MM.1S (cell line): Measurements from ENCODE around the gene EGFL8.

Experiments
- DNase-seq: peaks from one replicate; pipeline ENCODE4 v3.0.0-alpha.2; 2015
- H2AFZ ChIP-seq: fragments of 300-600 bp; sonication (generic); 2 replicates; pipeline ENCODE4 v1.6.0; 2016; ENCODE audit warnings: antibody characterized with exemption, low read length
- H3F3A ChIP-seq: fragments of 300-600 bp; sonication (generic); 2 replicates; pipeline ENCODE4 v1.6.1; 2016; ENCODE audit warnings: mild to moderate bottlenecking, antibody characterized with exemption, low read length, moderate library complexity, mixed read lengths; ENCODE audit not compliant: insufficient read depth
- H3K27ac ChIP-seq: fragments of 300-600 bp; sonication (generic); 2 replicates; pipeline ENCODE4 v1.5.1; 2016; ENCODE audit warnings: mild to moderate bottlenecking, low read length
- H3K27me3 ChIP-seq: fragments of 300-600 bp; sonication (generic); replicated peaks from 2 replicates; pipeline ENCODE4 v1.6.0; 2016; ENCODE audit warnings: low read length; ENCODE audit not compliant: insufficient read depth
- H3K36me3 ChIP-seq: fragments of 300-600 bp; sonication (generic); replicated peaks from 2 replicates; pipeline ENCODE4 v1.6.1; 2016; ENCODE audit warnings: mild to moderate bottlenecking, low read length, mixed read lengths; ENCODE audit not compliant: insufficient read depth
- H3K4me1 ChIP-seq: fragments of 300-600 bp; sonication (generic); 2 replicates; pipeline ENCODE4 v1.6.1; 2016; ENCODE audit warnings: low read length, mixed read lengths
- H3K4me2 ChIP-seq: fragments of 300-600 bp; sonication (generic); 2 replicates; pipeline ENCODE4 v1.6.0; 2016; ENCODE audit warnings: low read depth, low read length
- H3K4me3 ChIP-seq: fragments of 300-600 bp; sonication (generic); 2 replicates; pipeline ENCODE4 v1.5.1; 2016; ENCODE audit warnings: low read length, mixed read lengths
- H3K79me2 ChIP-seq: fragments of 300-600 bp; sonication (generic); 2 replicates; pipeline ENCODE4 v1.6.1; 2016; ENCODE audit warnings: mixed run types, low read length, mixed read lengths
- H3K9ac ChIP-seq: fragments of 300-600 bp; sonication (generic); 2 replicates; pipeline ENCODE4 v1.6.1; 2016; ENCODE audit warnings: low read length, mixed read lengths
- H3K9me2 ChIP-seq: fragments of 300-600 bp; sonication (generic); replicated peaks from 2 replicates; pipeline ENCODE4 v1.6.1; 2016; ENCODE audit warnings: mild to moderate bottlenecking, low read length, mixed read lengths; ENCODE audit not compliant: insufficient read depth
- H3K9me3 ChIP-seq: fragments of 300-600 bp; sonication (generic); replicated peaks from 2 replicates; pipeline ENCODE4 v1.6.1; 2016; ENCODE audit warnings: mild to moderate bottlenecking, low read length, mixed read lengths; ENCODE audit not compliant: insufficient read depth
- H4K20me1 ChIP-seq: fragments of 300-600 bp; sonication (generic); 2 replicates; pipeline ENCODE4 v1.6.1; 2016; ENCODE audit warnings: mild to moderate bottlenecking, low read length, moderate library complexity, mixed read lengths; ENCODE audit not compliant: insufficient read depth
- EZH2 ChIP-seq: fragments of 300-600 bp; sonication (generic); optimal IDR thresholded peaks from 2 replicates; pipeline ENCODE3; 2017; ENCODE audit warnings: low read depth, mild to moderate bottlenecking, antibody characterized with exemption, low read length, mixed read lengths
- EZH2phosphoT487 ChIP-seq: fragments of 300-600 bp; sonication (generic); IDR thresholded peaks from 2 replicates; pipeline ENCODE4 v1.6.1; 2018; ENCODE audit warnings: antibody characterized with exemption, low read length
- TF ChIP-seq, protein P1 (sequence below): fragments of 300-600 bp; sonication (generic); IDR thresholded peaks from 2 replicates; pipeline ENCODE4 v1.5.1; 2016; ENCODE audit warnings: antibody characterized with exemption, low read length, mixed read lengths

The EGFL8 gene

DNA sequence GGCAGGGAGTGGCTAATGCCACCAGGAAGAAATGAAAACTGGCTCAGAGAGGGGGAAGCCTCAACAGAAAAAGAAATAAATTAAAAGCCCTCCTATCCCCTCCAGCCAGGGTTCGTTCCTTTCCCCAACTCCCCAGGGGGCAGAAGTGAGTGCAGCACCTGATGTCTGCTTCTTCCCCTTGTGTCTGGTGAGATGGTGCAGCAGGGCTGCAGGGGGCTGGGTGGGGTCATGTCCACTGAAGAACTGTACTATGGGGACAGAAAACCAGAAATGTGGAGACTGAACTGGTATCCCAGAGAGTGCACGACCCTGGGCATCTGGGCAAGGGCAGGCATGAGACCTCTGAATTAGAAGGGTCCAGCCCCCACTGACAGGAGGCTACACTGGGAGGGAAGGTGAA lies 4.0 kb downstream of the EGFL8 start:
- Histone ChIP-seq H3K9me3 (no peaks in the 10 kb centered on the region), H3K9me2 (no peaks in the 10 kb centered on the region), H4K20me1 (no peaks in the 10 kb centered on the region), H3K27ac (no peak overlapping the region), H3K9ac (no peak overlapping the region), H3K27me3 (no peaks in the 10 kb centered on the region), H3K4me3 (no peak overlapping the region), H3K4me2 (no peak overlapping the region), H2AFZ (no peak overlapping the region), H3K79me2 (no peaks in the 10 kb centered on the region), H3K4me1 (no peaks in the 10 kb centered on the region), H3K36me3 (no peaks in the 10 kb centered on the region), H3F3A (no peaks in the 10 kb centered on the region)
- no peak for TF ChIP-seq EZH2
- no peak for DNase-seq

DNA sequence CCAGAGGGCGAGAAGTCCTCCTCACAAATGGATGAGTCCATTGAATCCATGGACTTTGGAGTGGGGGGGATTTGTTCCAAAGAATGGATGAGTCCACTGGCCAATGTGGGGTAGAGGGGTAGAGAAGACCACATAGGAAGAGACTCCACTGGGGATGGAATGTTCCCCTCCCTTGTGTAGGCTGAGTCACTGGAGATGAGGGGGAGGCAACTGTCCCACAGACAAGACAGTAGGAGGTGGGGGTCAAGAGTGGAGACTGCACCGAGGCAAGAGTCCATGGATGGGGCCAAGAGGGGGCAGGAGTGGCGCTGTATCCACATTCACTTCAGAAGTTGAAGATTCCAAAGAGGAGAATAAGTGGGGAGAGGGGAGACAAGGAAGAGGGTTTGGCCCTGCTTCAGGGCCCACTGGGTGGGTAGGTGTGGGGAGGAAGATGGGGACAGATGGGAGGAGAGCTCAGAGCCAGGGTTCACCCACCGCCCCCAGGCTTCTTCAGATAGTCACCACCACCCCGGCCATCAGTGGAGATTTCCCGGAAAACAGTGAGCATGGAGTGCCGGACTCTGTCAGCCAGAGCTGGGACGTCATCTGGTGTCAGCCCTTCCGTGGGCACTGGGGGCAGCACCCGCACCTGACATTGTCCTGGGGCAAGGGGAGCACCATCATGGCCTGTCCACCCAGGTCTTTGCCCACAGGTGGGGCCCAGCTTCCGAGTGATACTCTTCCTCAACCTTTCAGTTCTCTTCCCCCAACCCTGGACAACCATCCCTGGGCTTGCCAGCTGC lies 4.6 kb downstream of the EGFL8 start:
- Histone ChIP-seq H3F3A (no peaks in the 10 kb centered on the region), H4K20me1 (no peaks in the 10 kb centered on the region), H3K9ac (no peak overlapping the region), H3K4me2 (no peak overlapping the region), H3K27ac (no peak overlapping the region), H3K4me3 (no peak overlapping the region), H3K4me1 (no peaks in the 10 kb centered on the region), H3K36me3 (no peaks in the 10 kb centered on the region), H3K79me2 (no peaks in the 10 kb centered on the region), H3K9me2 (no peaks in the 10 kb centered on the region), H3K9me3 (no peaks in the 10 kb centered on the region), H3K27me3 (no peaks in the 10 kb centered on the region), H2AFZ (no peak overlapping the region)
- TF ChIP-seq EZH2 (no peak), EZH2phosphoT487 (no peak)
- TF ChIP-seq, protein P1, sequence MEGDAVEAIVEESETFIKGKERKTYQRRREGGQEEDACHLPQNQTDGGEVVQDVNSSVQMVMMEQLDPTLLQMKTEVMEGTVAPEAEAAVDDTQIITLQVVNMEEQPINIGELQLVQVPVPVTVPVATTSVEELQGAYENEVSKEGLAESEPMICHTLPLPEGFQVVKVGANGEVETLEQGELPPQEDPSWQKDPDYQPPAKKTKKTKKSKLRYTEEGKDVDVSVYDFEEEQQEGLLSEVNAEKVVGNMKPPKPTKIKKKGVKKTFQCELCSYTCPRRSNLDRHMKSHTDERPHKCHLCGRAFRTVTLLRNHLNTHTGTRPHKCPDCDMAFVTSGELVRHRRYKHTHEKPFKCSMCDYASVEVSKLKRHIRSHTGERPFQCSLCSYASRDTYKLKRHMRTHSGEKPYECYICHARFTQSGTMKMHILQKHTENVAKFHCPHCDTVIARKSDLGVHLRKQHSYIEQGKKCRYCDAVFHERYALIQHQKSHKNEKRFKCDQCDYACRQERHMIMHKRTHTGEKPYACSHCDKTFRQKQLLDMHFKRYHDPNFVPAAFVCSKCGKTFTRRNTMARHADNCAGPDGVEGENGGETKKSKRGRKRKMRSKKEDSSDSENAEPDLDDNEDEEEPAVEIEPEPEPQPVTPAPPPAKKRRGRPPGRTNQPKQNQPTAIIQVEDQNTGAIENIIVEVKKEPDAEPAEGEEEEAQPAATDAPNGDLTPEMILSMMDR, result no peak
- DNase-seq, result no peak

DNA sequence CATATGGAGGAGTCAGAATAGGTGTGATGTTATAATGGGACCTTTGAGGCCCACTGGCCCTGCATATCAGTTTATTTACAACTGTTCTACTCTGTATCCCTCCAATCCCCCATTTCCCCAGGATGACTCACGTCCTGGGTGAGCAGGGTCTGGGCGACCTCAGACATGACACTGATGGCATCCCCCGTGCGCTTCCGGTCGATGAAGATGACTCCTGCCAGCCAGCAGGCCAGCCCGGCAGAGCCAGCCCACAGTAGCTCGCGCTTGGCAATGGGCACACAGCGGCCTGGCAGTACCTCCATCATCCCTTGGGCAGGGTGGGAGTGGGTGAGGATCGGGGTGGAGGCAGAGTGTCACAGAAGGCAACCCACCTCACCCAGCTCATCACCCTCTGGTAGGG lies 5.9 kb downstream of the EGFL8 start:
- H3K27ac ChIP-seq, result no peak overlapping the region
- no peak overlapping the region for H2AFZ ChIP-seq
- H3F3A ChIP-seq, result no peaks in the 10 kb centered on the region
- no peak overlapping the region for H3K4me3 ChIP-seq
- TF ChIP-seq EZH2, result no peak
- TF ChIP-seq, protein P1, result no peak
- TF ChIP-seq EZH2phosphoT487, result no peak
- no peaks in the 10 kb centered on the region for H3K9me2 ChIP-seq
- no peaks in the 10 kb centered on the region for H3K9me3 ChIP-seq
- H3K79me2 ChIP-seq, result peaks cover 4% of the 10 kb centered on the region; the same call in 1 of the 2 replicates
- H3K4me1 ChIP-seq, result peaks cover 4% of the 10 kb centered on the region; the same call in 1 of the 2 replicates
- no peak for DNase-seq
- H3K9ac ChIP-seq, result no peak overlapping the region
- no peaks in the 10 kb centered on the region for H4K20me1 ChIP-seq
- no peaks in the 10 kb centered on the region for H3K36me3 ChIP-seq
- H3K27me3 ChIP-seq, result no peaks in the 10 kb centered on the region
- H3K4me2 ChIP-seq, result no peak overlapping the region

DNA sequence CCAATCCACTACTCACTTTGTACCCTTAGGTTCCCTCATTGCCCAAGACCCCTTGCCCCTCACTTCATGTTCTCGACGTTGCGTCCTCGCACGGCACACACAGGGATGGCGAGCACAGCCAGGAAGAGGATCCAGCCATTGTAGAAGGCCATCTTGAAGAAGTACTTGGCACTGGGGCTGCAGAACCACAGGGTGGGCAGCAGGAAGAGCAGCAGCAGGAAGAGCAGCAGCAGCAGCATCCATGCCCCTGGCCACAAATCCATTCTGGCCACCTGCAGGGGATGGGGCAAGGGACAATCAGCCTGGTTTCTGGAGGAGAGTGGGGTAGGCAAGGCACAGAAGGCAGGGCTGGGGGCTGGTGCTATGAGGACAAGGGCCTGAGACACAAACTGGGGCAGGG lies 6.8 kb downstream of the EGFL8 start:
- Histone ChIP-seq H3K9me3 (no peaks in the 10 kb centered on the region), H3K9ac (no peak overlapping the region), H2AFZ (no peak overlapping the region), H3K4me1 (peaks cover 7% of the 10 kb centered on the region; the same call in 1 of the 2 replicates), H4K20me1 (no peaks in the 10 kb centered on the region), H3K79me2 (peaks cover 9% of the 10 kb centered on the region; the same call in 1 of the 2 replicates), H3K9me2 (no peaks in the 10 kb centered on the region), H3K27ac (no peak overlapping the region), H3F3A (0 out of 2 replicates have a peak, but pooled peaks cover under 1% of the 10 kb centered on the region), H3K36me3 (no peaks in the 10 kb centered on the region), H3K4me3 (no peak overlapping the region), H3K4me2 (no peak overlapping the region), H3K27me3 (no peaks in the 10 kb centered on the region)
- no peak for DNase-seq
- TF ChIP-seq EZH2phosphoT487 (no peak), EZH2 (no peak)
- TF ChIP-seq, protein P1, result no peak
